Hypothalamus (tissue), 51 donors: ENCODE measurements around the gene MMP23B.

ENCODE experiments used
- DNase-seq, 51 donors: peaks; one replicate each; lab custom pipeline; 2025; lab: John Stamatoyannopoulos, UW

MMP23B gene

GRCh38 chr1:1618396-1619068 lies 13.4 kb upstream of the MMP23B start:
- DNase-seq, result no peak

- DNase-seq, result no peak
Observed at GRCh38 chr1:1619917-1620361, 12.0 kb upstream of the MMP23B start.

GRCh38 chr1:1620433-1621139 lies 11.4 kb upstream of the MMP23B start:
- DNase-seq, result no peak

GRCh38 chr1:1621173-1622009 lies 10.6 kb upstream of the MMP23B start:
- DNase-seq, result no peak

GRCh38 chr1:1622010-1622787 lies 9.8 kb upstream of the MMP23B start:
- peak in 1 of 51 donors; percentile 26 for DNase-seq

- no peak for DNase-seq
Observed at GRCh38 chr1:1622788-1623094, 9.2 kb upstream of the MMP23B start.

- no peak for DNase-seq
Observed at GRCh38 chr1:1623181-1623630, 8.8 kb upstream of the MMP23B start.

GRCh38 chr1:1623631-1624442 lies 8.1 kb upstream of the MMP23B start:
- no peak for DNase-seq

- no peak for DNase-seq
Observed at GRCh38 chr1:1624443-1625403, 7.2 kb upstream of the MMP23B start.

GRCh38 chr1:1625404-1625775 lies 6.6 kb upstream of the MMP23B start:
- no peak for DNase-seq

- DNase-seq, result no peak
Observed at GRCh38 chr1:1625824-1626206, 6.2 kb upstream of the MMP23B start.

GRCh38 chr1:1626207-1627141 lies 5.5 kb upstream of the MMP23B start:
- DNase-seq, result no peak

- no peak for DNase-seq
Observed at GRCh38 chr1:1627261-1627828, 4.6 kb upstream of the MMP23B start.

GRCh38 chr1:1627829-1628753 lies 3.9 kb upstream of the MMP23B start:
- DNase-seq, result no peak

GRCh38 chr1:1628754-1629429 lies 3.1 kb upstream of the MMP23B start:
- no peak for DNase-seq
